ENCODE data around the gene CALU. TPM values are rescaled to one million over a fixed set of nuclear protein-coding genes. Genes with fewer than 3 reads are reported as not detected.

Gene CALU
- total RNA-seq, 2 experiments from 2014 or later, result 28.4 to 29.9 TPM

GRCh38 chr7:128773604-128774003 lies 34.4 kb downstream of the CALU start:
- intact Hi-C loops (cut with DNase I, micrococcal nuclease), result no loop called here
- no peaks in the 10 kb centered on the region for H3K27me3 ChIP-seq (ENCODE audit: control insufficient read depth in 1 of 2, insufficient read depth in 2 of 2, low read length in 2 of 2)
- no peak overlapping the region for H3K27ac ChIP-seq (ENCODE audit: low read depth in 1 of 2, low read length in 2 of 2)
- no peak for TF ChIP-seq CTCF (IDR thresholded peaks at IDR 0.05)
- Mint-ChIP-seq H3K4me1 (ENCODE audit: low read depth) (no peaks in the 10 kb centered on the region), H3K36me3 (ENCODE audit: low read depth) (peaks cover 62% of the 10 kb centered on the region), H3K27ac (no peak overlapping the region), H3K4me3 (no peak overlapping the region), H3K9me3 (peaks cover 7% of the 10 kb centered on the region), H3K27me3 (no peaks in the 10 kb centered on the region)
- peaks cover 9 to 11% of the 10 kb centered on the region in 2 experiments for H3K9me3 ChIP-seq (ENCODE audit: control insufficient read depth in 1 of 2, insufficient read depth in 1 of 2, low read length in 2 of 2)
- H3K36me3 ChIP-seq (ENCODE audit: insufficient read depth, low read length), result peaks cover 22% of the 10 kb centered on the region
- ATAC-seq (ENCODE audit: poor library complexity) (no peak), DNase-seq (no peak)
- H3K4me1 ChIP-seq (ENCODE audit: insufficient read depth, low read length), result no peaks in the 10 kb centered on the region
- no peak overlapping the region for H3K4me3 ChIP-seq (ENCODE audit: low read length)
- CTCF ChIA-PET, result no interaction called here
- POLR2A ChIA-PET, result no interaction called here

- Histone ChIP-seq H3K27me3 (ENCODE audit: control insufficient read depth in 1 of 2, insufficient read depth in 2 of 2, low read length in 2 of 2) (no peaks in the 10 kb centered on the region), H3K36me3 (ENCODE audit: insufficient read depth, low read length) (peaks cover 18% of the 10 kb centered on the region), H3K4me3 (ENCODE audit: low read length) (no peak overlapping the region), H3K9me3 (ENCODE audit: control insufficient read depth in 1 of 2, insufficient read depth in 1 of 2, low read length in 2 of 2) (peaks cover 11 to 14% of the 10 kb centered on the region in 2 experiments), H3K4me1 (ENCODE audit: insufficient read depth, low read length) (no peaks in the 10 kb centered on the region), H3K27ac (ENCODE audit: low read depth in 1 of 2, low read length in 2 of 2) (no peak overlapping the region)
- Mint-ChIP-seq H3K27me3 (no peaks in the 10 kb centered on the region), H3K4me1 (ENCODE audit: low read depth) (no peaks in the 10 kb centered on the region), H3K9me3 (peaks cover 7% of the 10 kb centered on the region), H3K4me3 (no peak overlapping the region), H3K27ac (no peak overlapping the region), H3K36me3 (ENCODE audit: low read depth) (peaks cover 56% of the 10 kb centered on the region)
- ChIA-PET POLR2A (no interaction called here), CTCF (no interaction called here)
- no peak for ATAC-seq (ENCODE audit: poor library complexity)
- DNase-seq, result no peak
- intact Hi-C loops (cut with DNase I, micrococcal nuclease), result no loop called here
- no peak for TF ChIP-seq CTCF (IDR thresholded peaks at IDR 0.05)
Measured at GRCh38 chr7:128774029-128774689, 35.0 kb downstream of the CALU start.

- intact Hi-C loops (cut with DNase I, micrococcal nuclease), result no loop called here
- POLR2A ChIA-PET, result no interaction called here
- Histone ChIP-seq H3K4me1 (ENCODE audit: insufficient read depth, low read length) (no peaks in the 10 kb centered on the region), H3K9me3 (ENCODE audit: control insufficient read depth in 1 of 2, insufficient read depth in 1 of 2, low read length in 2 of 2) (peaks cover 11 to 16% of the 10 kb centered on the region in 2 experiments), H3K4me3 (ENCODE audit: low read length) (no peak overlapping the region), H3K36me3 (ENCODE audit: insufficient read depth, low read length) (peaks cover 11% of the 10 kb centered on the region), H3K27ac (ENCODE audit: low read depth in 1 of 2, low read length in 2 of 2) (no peak overlapping the region), H3K27me3 (ENCODE audit: control insufficient read depth in 1 of 2, insufficient read depth in 2 of 2, low read length in 2 of 2) (no peaks in the 10 kb centered on the region)
- Mint-ChIP-seq H3K9me3 (peaks cover 7% of the 10 kb centered on the region), H3K27ac (no peak overlapping the region), H3K4me1 (ENCODE audit: low read depth) (no peaks in the 10 kb centered on the region), H3K36me3 (ENCODE audit: low read depth) (peaks cover 49% of the 10 kb centered on the region), H3K27me3 (no peaks in the 10 kb centered on the region), H3K4me3 (no peak overlapping the region)
- TF ChIP-seq CTCF (IDR thresholded peaks at IDR 0.05), result no peak
- ATAC-seq (ENCODE audit: poor library complexity), result no peak
- no peak for DNase-seq
- CTCF ChIA-PET, result no interaction called here
Measured at GRCh38 chr7:128774921-128775320, 35.8 kb downstream of the CALU start.
